Retinal pigment epithelial cell (primary cell): ENCODE measurements around the gene DMD.

Source experiments
- DNase-seq: peaks from one replicate; pipeline ENCODE4 v3.0.0-alpha.2; 2010; ENCODE audit warnings: low read depth
- H3K4me3 ChIP-seq: 2 replicates; pipeline ENCODE4 v1.5.1; 2011; ENCODE audit warnings: mild to moderate bottlenecking, low read length, control low read depth, moderate library complexity
- TF ChIP-seq, protein P1 (sequence below): conservative IDR thresholded peaks from 2 replicates; pipeline ENCODE4 v1.5.1; 2011; ENCODE audit warnings: low read depth, low read length, control low read depth, inconsistent platforms

DMD gene

DNA sequence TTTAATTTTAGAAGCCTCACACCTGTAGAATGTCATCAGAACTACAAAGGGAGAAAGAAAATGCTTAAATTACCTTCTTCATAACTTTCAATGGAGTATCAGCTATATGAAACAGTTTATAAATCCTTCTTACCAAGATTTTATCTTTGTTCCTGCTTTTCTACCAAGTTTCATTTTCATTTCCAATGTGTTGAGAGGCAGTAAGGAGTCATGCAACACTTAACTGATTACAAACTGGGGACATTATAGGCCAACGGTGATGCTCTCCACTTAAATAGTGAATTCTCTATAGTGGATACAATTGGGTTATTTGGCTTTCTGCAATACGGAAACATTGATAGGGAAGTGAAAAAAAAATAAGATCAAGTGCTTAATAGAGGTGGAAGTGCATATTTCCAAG is 1994.3 kb downstream of the DMD start:
- TF ChIP-seq, protein P1, sequence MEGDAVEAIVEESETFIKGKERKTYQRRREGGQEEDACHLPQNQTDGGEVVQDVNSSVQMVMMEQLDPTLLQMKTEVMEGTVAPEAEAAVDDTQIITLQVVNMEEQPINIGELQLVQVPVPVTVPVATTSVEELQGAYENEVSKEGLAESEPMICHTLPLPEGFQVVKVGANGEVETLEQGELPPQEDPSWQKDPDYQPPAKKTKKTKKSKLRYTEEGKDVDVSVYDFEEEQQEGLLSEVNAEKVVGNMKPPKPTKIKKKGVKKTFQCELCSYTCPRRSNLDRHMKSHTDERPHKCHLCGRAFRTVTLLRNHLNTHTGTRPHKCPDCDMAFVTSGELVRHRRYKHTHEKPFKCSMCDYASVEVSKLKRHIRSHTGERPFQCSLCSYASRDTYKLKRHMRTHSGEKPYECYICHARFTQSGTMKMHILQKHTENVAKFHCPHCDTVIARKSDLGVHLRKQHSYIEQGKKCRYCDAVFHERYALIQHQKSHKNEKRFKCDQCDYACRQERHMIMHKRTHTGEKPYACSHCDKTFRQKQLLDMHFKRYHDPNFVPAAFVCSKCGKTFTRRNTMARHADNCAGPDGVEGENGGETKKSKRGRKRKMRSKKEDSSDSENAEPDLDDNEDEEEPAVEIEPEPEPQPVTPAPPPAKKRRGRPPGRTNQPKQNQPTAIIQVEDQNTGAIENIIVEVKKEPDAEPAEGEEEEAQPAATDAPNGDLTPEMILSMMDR = no peak

DNA sequence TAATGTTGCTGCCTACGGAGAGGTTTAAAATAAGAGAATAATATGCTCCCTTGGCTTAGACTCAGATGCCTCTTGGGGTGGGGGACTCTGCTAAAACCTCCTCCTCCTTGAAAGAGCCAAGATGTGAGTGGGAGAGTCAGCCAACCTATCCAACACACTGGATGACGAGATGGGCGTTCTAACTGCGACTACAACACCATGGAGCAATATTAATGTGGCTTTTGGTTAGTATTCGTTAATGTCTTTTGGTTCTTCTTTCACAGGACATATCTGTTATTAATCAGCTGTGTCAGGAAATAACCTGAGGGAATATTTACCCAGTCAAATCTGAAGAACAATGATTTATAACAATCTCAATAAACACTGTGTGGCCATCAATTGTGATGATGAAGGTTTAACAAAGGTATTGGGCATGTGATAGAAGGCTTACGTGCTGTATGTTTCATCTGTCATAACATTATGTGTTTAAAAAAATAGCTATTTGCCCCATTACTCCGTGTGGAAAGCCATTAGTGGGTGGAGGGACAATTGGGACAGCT is 1996.0 kb downstream of the DMD start:
- TF ChIP-seq, protein P1 = no peak
- DNase-seq = no peak
- H3K4me3 ChIP-seq = no peak overlapping the region

More for the DNA sequence above, 1994.3 kb downstream of the DMD start:
- DNase-seq = no peak
- H3K4me3 ChIP-seq = no peak overlapping the region

DNA sequence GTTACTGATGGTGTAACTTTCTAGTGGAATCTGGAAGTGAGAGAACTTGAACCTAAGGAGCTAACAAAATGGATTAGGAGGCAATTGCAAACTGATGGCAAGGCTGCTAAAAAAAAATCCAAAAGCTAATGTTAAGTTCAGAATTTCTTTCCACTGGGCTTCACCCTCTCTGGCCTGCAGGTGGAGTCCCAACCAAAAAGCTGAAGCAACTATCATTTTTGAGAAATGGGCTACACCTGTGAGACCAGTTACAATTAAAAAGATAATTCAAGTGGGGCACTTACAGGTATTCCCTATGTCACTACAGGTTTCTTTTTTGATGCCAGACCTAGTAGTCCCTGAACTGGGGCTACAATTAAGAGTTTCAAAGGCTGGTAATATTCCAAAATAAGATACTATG is 1997.4 kb downstream of the DMD start:
- no peak overlapping the region for H3K4me3 ChIP-seq
- no peak for DNase-seq
- TF ChIP-seq, protein P1 = peak; percentile 62

DNA sequence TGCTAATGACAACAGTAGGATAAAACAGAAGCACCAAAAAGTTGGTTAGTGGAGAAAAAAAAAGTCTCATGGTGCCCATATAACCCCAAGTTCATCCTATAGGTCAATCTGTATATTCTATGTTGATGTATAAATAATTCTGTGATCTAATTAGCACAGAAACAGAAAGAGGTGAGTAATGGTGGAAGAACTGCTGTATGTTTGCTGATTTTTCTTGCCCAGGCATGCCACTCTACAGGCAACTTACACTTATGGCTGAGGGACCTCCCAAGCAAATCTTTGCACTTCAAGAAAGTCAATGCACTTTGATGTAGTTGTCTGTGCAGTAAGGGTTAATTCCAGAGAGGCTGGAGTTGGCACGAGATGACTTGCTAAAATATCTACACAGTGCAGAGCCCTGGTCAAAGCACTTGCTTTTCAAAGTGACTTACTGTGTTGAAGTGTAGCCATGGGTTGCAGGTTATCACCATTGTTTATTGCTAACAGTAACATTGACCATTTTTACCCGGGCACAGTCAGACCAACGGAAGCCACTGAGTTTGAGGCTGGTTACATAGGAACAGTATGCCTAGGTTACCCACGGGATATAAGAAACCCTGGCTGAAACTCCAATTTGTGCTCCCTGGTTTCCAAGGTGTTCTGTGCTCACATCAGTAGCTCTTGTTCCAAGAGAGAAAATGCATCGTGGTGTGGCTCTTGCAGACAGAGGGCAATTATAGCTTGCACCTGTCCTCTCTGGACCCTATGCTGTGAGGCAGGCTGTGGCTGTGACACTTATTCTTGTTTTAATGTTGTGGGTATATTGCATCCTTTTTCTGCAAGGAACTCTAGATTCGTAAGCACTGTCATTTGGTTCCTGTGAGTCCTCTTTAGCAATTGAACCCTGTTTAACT is 1998.2 kb downstream of the DMD start:
- TF ChIP-seq, protein P1 = no peak
- DNase-seq = no peak
- H3K4me3 ChIP-seq = no peak overlapping the region

DNA sequence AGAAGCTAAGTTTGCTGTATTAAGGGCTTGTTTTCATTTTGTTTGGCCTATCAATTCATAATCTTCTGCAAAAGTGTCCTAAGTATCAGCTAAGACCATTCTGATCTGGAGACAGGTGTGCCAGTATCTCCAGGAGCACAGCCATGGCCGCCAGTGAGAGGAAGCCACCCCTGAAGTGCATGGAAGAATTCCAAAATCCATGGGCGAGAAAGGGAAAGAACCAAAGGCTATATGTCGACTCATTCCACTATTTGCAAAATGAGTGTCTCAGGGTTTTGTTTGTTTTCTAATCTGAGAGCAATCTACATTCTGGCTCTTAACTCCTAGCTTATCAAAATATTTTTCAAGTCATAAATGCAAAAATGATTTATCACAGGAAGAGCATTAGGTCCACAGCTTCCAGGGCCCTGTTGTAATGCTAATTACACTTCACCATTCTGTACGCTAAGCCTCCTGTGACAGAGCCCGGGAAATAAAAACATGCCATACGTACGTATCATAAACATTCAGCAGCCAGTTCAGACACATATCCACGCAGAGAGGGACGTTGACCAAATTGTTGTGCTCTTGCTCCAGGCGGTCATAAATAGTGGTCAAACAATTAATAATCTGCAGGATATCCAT is 2002.2 kb downstream of the DMD start:
- H3K4me3 ChIP-seq = no peak overlapping the region
- DNase-seq = no peak
- TF ChIP-seq, protein P1 = no peak

DNA sequence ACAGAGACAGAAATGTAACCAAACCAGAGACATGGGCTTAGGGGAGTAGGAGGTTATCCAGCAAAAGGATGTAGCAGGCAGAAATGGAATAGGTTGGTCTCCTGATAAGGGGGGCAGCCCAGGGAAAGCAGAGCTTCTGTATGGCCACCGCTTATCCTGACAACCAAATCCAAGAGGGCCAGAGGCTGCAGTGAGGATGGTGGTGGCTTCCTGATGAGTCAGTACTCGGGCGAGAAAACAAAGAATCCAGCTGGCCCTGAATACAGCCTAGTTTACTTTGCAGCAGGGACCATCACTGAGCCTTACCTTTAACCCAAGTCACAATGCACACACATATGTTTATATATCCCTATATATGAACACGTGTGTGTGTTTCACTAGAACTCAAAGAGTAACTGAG is 2009.8 kb downstream of the DMD start:
- no peak overlapping the region for H3K4me3 ChIP-seq
- DNase-seq = no peak
- TF ChIP-seq, protein P1 = no peak
